Activated gamma-delta T cell treated with anti-CD3 and anti-CD28 coated beads, Interleukin-2, amount 50 U/mL, for 16 hours (primary cell): Measurements from ENCODE around the gene FHL2.

Source experiments
- DNase-seq: peaks from one replicate; pipeline ENCODE4 v3.0.0-alpha.2; 2020; ENCODE audit warnings: low read depth

Gene FHL2

DNA sequence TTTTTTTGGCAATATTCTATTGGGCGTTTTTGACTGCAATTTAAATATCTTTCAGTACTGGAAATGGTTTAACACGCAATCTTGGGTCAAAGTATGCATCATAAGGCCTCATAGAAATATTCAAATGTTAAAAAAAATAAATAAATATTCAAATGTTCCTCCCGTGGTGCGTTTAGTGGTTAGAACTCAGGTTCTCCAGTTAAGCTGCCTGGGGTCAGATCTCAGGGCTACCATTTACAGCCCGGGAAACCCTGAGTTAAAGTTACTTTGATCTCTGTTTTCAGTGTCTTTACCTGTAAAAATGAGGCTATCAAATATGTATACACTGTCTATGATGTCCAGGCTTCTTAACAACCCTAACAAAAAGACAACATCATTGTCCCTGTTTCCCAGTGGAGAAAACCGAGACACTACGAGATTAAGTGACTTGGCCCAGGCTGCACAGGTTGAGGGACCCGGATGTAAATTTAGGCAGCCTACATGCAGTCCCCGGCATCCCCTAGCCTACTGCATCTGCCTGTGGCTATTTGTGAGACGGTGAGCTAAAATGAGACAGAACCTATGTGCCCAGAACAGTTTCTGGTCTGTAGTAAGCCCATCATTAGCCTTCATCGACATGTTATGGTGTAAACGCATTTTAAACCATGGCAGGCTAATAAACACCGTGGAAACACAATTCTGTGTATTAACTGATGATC is 1.7 kb downstream of the FHL2 start:
- DNase-seq, result no peak

DNA sequence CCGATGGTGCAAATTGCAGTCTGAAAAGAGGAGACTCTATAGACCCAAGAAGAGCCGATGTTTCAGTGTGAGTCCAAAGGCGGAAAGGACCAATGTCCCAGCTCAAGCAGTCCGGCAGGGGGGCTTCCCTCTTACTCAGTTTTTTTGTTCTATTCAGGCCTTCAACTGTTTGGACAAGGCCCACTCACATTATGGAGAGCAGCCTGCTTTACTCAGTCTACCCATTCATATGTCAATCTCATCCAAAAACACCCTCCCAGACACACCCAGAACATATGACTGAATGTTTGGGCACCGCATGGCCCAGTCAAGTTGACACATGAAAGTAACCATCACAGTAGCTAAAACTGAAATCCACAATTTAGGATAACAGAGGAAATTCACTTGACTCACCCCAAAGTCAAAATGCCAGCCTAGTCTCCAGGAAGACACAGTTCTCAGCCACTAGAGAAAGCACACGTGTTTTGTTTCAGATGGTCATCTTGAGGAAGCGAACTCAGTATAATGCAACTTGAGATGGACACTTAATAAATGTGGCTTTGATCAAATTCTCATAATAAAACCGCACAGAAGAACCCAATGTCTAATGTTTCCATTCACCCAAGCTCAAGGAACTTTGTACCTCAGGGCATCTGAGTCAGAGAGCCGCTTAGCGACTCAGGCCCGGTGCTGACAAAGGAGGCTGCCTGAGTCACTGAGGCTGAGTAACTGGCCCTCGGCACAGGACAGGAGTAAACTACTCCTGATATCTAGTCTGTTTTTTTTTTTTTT is 2.4 kb downstream of the FHL2 start:
- no peak for DNase-seq

DNA sequence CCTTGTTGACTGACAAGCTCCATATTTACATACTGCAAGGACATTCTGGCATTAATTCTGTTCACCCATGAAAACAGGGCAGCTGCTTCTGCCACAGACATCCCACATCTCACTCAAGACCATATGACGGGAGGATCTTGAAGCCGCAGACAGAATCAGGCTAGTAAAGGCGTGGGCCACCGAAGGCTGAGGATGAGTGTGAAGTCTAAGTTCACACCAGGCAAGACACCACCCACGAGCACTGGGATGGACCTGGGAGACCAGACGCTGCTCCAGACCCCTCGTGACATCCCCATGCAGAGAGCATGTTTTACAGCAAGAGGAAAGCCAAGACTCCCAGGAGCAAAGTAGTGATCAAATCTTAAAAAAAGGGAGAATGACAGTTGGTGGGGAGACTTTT is 3.2 kb downstream of the FHL2 start:
- DNase-seq, result no peak

- no peak for DNase-seq
These were observed 3.8 kb downstream of the FHL2 start for GRCh38 chr2:105394951-105395611.

DNA sequence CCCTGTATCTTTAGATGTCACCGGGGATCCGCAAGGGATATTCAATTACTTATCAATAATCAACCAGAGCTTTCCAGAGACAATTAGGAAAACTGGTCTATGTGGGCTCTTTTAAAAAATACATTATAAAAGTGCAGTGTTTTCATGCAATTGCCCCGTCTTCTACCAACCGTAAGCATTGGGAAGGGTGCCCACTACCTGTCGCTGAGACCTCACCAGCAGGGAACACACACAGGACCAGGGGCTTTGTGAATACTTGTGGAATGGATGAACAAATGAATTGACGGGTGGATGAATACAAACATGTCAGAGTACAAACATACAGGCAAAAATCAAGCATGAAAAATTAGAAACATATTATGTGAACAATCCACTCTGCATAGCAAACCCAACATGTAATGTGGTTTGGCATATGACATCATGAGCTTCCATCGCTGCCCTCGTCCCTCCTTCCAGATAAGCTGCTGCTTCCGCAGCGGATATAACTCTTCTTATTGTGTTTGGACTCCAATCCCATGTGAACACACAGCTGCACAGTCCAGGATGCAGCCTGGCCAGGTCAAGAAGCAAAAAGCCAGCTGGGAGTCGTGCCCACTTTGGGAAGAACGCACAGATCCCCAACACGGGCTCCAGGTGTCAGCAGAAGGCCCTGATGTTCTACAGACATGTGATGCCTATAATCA is 5.3 kb downstream of the FHL2 start:
- no peak for DNase-seq

DNA sequence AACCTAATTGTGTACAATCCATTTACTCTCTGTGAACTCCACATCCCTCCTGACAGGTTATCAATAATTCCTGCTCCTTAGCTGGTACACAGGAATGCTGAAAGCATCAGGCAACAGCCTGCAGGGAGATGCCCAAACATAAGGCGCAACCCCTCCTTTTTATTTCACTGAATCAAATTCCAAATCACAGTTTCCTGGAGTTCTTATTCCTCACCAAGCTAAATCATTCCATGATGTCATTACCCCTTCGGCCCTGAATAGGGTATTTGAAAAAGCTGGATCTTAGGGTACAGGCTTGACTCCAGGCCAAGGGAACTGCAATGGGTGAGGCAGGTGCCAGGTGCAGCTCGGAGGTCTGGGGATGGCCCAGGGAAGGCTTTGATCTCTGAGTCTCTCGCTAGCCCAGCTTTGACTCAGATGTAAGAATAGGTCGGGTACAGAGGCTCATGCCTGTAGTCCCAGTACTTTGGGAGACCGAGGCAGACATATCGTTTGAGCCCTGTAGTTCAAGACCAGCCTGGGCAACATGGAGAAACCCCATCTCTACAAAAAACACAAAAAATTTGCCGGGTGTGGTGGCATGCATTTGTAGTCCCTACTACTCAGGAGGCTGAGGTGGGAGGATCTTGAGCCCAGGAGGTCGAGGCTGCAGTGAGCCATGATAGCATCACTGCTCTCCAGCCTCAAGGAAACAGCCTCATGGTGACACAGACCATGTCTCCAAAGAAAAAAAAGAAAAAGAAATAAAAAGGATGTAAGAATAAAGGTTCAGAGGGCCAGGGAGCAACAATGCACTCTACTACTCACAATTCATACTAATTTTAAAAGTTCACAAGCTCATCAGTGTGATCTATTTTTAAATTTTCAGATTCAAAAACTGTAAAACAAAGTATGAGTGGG is 6.8 kb downstream of the FHL2 start:
- DNase-seq, result no peak

GRCh38 chr2:105391058-105391627 is 7.7 kb downstream of the FHL2 start:
- no peak for DNase-seq

- DNase-seq, result no peak
These were observed 8.4 kb downstream of the FHL2 start for GRCh38 chr2:105390454-105390853.

DNA sequence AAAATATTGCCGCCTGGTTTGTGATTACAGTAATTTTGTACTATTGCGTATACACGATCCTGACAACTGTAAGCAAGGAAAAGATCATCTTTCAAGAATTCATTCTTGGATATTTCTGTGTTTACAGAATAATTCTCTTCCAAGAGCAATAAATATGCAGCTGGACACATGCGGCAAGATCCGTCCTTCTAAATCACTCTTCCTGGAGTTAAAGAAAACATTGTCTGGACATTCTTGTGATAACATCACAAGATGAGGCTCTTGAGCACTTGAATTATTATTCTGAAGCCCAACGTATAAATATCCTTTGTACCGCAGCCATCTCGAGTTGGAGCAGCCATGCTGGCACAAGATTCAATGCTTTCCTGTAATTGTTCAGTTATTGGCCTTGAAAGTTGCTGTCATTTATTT is 9.9 kb downstream of the FHL2 start:
- no peak for DNase-seq

- DNase-seq, result no peak
These were observed 11.6 kb downstream of the FHL2 start for GRCh38 chr2:105387225-105387624.

DNA sequence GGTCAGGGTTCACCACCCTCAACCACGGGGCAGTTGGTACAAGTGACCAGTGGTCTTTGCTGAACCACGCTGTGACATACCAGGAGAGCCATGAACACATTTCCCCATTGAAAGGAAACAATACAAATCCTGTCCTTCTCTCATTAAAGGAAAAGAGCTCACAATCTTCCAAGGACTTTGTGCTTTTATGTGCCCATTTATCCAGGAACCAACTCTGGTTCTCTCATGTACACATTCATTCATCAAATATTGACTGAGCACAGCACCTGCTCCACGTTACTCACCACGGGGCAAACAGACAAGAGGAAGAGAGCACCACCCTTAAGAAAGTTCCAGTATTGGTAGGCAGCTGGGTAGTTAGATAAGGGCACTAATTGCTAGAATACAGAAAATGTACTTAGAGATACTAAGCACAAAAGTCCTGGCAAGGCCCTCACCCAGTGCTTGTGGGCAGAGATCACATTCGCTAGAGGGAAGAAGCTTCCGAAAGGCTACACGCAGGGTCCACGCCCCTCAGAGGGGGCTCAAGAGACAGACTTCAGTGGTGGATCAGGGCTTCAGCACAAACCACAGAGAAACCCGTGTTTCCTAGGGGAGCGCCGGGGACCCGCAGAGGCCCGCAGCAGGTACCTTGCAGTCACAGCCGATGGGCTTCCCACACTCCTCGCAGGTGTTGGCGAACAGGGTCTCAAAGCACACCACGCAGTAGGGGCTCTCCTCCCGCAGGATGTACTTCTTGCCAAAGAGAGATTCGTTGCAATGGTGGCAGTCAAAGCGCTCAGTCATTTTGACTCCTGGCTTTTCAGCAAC is 12.9 kb downstream of the FHL2 start:
- no peak for DNase-seq

GRCh38 chr2:105384861-105385260 is 14.0 kb downstream of the FHL2 start:
- DNase-seq, result no peak

- DNase-seq, result no peak
These were observed 14.6 kb downstream of the FHL2 start for GRCh38 chr2:105384216-105384615.

- DNase-seq, result no peak
These were observed 15.3 kb downstream of the FHL2 start for GRCh38 chr2:105383432-105384166.

DNA sequence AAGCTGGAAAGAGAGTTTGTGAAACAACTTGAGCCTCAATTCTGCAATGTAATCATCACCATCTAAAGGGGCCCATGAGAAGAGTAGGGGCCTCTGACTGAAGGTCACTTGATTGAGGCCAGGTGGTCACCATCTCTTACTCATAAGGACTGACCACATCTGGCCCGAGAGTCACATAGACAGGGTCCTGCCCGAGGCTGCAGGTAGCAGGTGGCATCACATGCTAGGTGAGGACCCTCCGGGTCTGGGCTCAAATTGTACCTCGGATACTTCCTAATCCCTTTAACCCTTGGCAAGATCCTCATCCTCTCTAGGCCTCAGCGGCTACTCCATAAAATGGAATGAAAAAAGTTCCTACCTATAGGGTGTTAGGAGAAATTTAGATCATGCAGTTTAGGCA is 16.7 kb downstream of the FHL2 start:
- no peak for DNase-seq

- DNase-seq, result no peak
These were observed 17.7 kb downstream of the FHL2 start for GRCh38 chr2:105381101-105381668.

DNA sequence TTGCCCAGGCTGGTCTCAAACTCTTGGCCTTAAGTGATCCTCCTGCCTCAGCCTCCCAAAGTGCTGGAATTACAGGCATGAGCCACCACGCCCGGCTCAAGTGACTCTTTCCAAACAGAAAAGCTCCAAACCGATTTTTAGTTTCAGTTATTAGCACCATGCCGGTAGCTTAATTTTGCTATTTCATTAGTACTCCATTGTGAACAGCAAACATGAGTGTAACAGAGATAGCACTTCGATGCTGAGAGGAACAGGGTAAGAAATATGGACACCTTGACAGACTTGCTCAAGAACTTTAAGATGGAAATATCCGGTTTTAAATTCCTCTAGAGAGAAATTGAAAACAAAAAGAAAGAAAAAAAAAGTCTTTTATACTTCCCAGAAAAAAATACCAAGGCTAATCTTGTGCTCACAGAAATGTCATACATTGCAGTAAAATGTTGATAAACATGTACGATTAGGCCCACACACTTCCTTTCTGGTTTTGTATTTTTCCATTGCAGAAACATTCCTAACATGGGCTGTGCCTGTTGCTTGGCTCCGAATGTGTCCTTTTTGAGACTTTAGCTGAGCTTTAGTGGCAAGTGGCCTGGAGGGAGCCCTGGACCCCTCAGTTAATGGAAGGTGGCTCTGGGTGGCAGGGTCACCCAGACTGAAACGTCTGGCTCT is 18.3 kb downstream of the FHL2 start:
- DNase-seq, result no peak

DNA sequence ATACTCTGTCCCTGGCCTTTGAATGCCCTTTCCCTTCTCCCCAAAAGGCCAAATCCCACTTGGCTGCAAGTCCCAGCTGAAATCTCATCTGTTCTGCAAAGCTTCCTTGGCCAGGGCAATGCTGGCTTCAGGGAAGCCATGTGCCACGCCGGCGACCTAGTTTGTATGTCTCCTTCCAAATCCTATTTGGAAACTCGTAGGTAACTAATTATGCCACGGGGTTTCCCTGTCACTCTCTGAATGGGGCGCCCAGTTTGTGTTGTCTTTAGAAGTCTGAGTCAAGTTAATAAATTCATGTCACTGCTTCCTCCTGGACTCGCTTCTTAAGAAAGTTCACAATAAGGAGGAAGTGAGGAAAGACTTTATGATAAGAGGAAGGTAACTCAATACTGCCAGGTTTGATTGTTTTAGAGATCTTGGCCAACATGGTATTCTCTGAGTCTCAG is 19.1 kb downstream of the FHL2 start:
- no peak for DNase-seq
